Measurements from ENCODE around the gene IGF2R. TPM values are rescaled to one million over a fixed set of nuclear protein-coding genes. Genes with fewer than 3 reads are reported as not detected.

IGF2R gene
- total RNA-seq, 1 donor from 2014 or later: 247 TPM

DNA sequence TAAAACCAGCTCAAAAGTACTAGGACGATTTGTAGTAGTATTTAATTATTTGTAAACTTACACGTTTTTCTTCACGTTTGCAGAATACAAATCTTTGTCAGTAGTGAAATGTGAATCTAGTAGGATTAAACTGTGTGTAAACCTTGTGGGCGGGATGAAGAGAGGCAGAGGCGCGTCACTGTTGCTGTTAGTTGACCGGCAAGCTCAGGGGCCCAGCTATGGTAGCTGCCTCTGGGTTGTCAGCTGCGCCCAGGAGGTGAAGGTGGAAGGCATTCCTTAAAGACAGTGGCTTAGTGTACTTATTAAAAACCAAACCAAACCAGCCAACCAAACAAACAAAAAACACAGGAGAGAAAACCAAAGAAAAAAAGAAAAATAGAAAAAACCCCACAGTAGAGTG lies 69.6 kb downstream of the IGF2R start:
- Mint-ChIP-seq H3K27me3 (ENCODE audit: low read depth) (no peaks in the 10 kb centered on the region), H3K9me3 (ENCODE audit: low read depth) (no peaks in the 10 kb centered on the region), H3K4me1 (ENCODE audit: low read depth) (peaks cover 45% of the 10 kb centered on the region), H3K27ac (ENCODE audit: unreplicated experiment) (peak overlapping the region; percentile 25), H3K4me3 (ENCODE audit: unreplicated experiment) (no peak overlapping the region), H3K36me3 (ENCODE audit: low read depth) (peaks cover 35% of the 10 kb centered on the region)
- no peak for DNase-seq (ENCODE audit: low spot score)
- TF ChIP-seq, protein P1, sequence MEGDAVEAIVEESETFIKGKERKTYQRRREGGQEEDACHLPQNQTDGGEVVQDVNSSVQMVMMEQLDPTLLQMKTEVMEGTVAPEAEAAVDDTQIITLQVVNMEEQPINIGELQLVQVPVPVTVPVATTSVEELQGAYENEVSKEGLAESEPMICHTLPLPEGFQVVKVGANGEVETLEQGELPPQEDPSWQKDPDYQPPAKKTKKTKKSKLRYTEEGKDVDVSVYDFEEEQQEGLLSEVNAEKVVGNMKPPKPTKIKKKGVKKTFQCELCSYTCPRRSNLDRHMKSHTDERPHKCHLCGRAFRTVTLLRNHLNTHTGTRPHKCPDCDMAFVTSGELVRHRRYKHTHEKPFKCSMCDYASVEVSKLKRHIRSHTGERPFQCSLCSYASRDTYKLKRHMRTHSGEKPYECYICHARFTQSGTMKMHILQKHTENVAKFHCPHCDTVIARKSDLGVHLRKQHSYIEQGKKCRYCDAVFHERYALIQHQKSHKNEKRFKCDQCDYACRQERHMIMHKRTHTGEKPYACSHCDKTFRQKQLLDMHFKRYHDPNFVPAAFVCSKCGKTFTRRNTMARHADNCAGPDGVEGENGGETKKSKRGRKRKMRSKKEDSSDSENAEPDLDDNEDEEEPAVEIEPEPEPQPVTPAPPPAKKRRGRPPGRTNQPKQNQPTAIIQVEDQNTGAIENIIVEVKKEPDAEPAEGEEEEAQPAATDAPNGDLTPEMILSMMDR (IDR thresholded peaks at IDR 0.05): no peak

DNA sequence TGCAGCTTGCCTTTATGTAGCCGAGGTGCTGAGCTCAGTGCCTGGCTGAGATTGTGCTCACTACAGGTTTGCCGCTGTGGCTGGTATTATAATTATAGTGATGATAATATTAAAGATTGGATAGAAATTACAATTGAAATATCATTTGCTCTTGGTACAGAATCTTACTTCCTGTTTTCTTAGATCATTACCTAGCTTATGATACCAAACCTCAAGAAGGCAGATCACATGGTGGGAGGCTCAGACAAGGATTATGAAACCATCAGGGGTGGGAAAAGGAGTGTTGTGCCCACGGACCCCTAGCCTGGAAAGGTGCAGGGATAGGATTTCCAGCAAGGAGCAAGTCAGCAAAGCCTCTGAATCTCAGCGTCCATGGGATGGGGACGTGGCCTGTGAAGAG lies 70.6 kb downstream of the IGF2R start:
- no peak overlapping the region for H3K4me3 Mint-ChIP-seq (ENCODE audit: unreplicated experiment)
- DNase-seq (ENCODE audit: low spot score): no peak
- peaks cover 34% of the 10 kb centered on the region for H3K36me3 Mint-ChIP-seq (ENCODE audit: low read depth)
- H3K4me1 Mint-ChIP-seq (ENCODE audit: low read depth): peaks cover 54% of the 10 kb centered on the region
- no peaks in the 10 kb centered on the region for H3K27me3 Mint-ChIP-seq (ENCODE audit: low read depth)
- H3K27ac Mint-ChIP-seq (ENCODE audit: unreplicated experiment): no peak overlapping the region
- TF ChIP-seq, protein P1 (IDR thresholded peaks at IDR 0.05): no peak
- no peaks in the 10 kb centered on the region for H3K9me3 Mint-ChIP-seq (ENCODE audit: low read depth)

DNA sequence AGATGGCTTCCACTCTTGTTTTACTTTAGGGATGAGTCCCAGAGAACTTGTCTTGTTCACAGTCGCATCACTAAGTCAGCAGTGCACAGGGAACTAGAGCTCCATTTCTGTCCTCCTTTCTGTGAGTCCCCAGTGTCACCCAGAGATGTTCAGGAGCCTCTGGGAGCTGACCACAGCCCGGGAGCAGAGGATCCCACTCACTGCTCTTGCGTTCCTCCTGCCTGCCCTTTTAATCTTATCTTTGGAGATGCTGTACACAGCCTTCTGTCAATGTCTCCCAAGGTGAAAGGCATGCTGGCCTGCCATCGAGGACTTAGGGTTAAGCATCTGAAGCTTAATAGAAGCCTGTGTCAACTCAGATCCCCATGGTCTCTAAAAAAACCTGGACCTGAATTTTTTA lies 71.2 kb downstream of the IGF2R start:
- Mint-ChIP-seq H3K4me1 (ENCODE audit: low read depth) (peaks cover 56% of the 10 kb centered on the region), H3K27ac (ENCODE audit: unreplicated experiment) (no peak overlapping the region), H3K9me3 (ENCODE audit: low read depth) (no peaks in the 10 kb centered on the region), H3K36me3 (ENCODE audit: low read depth) (peaks cover 34% of the 10 kb centered on the region), H3K27me3 (ENCODE audit: low read depth) (no peaks in the 10 kb centered on the region), H3K4me3 (ENCODE audit: unreplicated experiment) (no peak overlapping the region)
- no peak for DNase-seq (ENCODE audit: low spot score)
- TF ChIP-seq, protein P1 (IDR thresholded peaks at IDR 0.05): no peak

DNA sequence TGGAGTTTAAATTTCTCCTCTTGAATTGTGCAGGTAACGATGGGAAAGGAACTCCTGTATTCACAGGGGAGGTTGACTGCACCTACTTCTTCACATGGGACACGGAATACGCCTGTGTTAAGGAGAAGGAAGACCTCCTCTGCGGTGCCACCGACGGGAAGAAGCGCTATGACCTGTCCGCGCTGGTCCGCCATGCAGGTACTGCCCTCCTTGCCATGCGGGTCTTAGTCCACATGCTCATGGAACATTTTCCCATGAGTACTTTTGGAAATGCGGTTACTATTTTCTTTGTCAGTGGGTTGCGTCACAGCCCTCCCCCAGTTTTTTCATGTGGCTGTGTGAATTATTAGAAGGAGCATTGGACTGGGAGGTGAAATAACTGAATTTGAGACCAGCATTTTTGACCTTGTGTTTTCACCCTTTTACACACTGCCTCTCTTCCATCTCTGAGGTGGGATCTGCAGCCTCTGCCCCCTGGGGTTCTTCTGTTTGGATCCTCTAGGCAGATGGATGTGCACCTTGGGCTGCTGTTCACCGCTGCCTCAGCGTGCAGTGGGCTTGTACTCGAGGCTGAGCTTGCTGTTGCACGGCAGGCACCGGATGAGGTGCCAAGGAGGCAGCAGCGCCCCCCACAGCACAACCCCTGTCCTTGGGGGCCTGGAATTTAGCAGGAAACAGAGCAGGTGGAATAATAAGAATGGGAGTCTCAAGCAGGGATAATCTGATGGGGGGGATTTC lies 71.8 kb downstream of the IGF2R start:
- H3K4me1 Mint-ChIP-seq (ENCODE audit: low read depth): peaks cover 59% of the 10 kb centered on the region
- TF ChIP-seq, protein P1 (IDR thresholded peaks at IDR 0.05): no peak
- peaks cover 37% of the 10 kb centered on the region for H3K36me3 Mint-ChIP-seq (ENCODE audit: low read depth)
- H3K9me3 Mint-ChIP-seq (ENCODE audit: low read depth): no peaks in the 10 kb centered on the region
- H3K27ac Mint-ChIP-seq (ENCODE audit: unreplicated experiment): peak overlapping the region; percentile 82
- DNase-seq (ENCODE audit: low spot score): no peak
- no peaks in the 10 kb centered on the region for H3K27me3 Mint-ChIP-seq (ENCODE audit: low read depth)
- H3K4me3 Mint-ChIP-seq (ENCODE audit: unreplicated experiment): no peak overlapping the region

DNA sequence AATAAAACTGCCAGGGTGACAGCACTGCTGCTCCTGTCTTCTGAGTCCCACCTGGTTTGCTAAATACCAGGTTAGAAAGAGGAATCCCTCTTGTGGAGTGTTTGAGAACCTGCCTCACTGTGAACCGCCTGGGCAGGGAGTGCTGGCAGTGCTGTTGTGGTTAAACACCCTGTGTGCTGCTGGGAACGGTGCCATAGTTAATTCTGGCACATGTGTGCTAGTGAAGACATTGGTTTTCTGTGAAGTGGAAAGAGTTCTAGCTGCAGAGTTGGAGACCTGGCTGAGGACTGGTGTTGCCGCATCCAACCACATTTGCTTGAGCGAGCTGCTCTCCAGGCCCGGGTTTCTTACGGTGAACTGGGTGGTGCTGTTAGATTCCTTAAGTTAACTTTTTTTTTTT lies 72.7 kb downstream of the IGF2R start:
- Mint-ChIP-seq H3K9me3 (ENCODE audit: low read depth) (no peaks in the 10 kb centered on the region), H3K27me3 (ENCODE audit: low read depth) (no peaks in the 10 kb centered on the region), H3K36me3 (ENCODE audit: low read depth) (peaks cover 36% of the 10 kb centered on the region), H3K27ac (ENCODE audit: unreplicated experiment) (peak overlapping the region; percentile 82), H3K4me3 (ENCODE audit: unreplicated experiment) (peak overlapping the region; percentile 5), H3K4me1 (ENCODE audit: low read depth) (peaks cover 53% of the 10 kb centered on the region)
- TF ChIP-seq, protein P1 (IDR thresholded peaks at IDR 0.05): peak; percentile 70
- no peak for DNase-seq (ENCODE audit: low spot score)

Measured in chondrocyte (in vitro differentiated cells).